Measurements from ENCODE around the gene NTRK1.

- TF ChIP-seq, protein P1, sequence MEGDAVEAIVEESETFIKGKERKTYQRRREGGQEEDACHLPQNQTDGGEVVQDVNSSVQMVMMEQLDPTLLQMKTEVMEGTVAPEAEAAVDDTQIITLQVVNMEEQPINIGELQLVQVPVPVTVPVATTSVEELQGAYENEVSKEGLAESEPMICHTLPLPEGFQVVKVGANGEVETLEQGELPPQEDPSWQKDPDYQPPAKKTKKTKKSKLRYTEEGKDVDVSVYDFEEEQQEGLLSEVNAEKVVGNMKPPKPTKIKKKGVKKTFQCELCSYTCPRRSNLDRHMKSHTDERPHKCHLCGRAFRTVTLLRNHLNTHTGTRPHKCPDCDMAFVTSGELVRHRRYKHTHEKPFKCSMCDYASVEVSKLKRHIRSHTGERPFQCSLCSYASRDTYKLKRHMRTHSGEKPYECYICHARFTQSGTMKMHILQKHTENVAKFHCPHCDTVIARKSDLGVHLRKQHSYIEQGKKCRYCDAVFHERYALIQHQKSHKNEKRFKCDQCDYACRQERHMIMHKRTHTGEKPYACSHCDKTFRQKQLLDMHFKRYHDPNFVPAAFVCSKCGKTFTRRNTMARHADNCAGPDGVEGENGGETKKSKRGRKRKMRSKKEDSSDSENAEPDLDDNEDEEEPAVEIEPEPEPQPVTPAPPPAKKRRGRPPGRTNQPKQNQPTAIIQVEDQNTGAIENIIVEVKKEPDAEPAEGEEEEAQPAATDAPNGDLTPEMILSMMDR (IDR thresholded peaks at IDR 0.05) = no peak
- TF ChIP-seq ZFX (IDR thresholded peaks at IDR 0.05; ENCODE audit: borderline replicate concordance) = no peak
Measured at GRCh38 chr1:156924478-156925153, 64.0 kb downstream of the NTRK1 start.
